EH (cell line): ENCODE data around the gene RBPMS2.
A peak's percentile ranks its signal among the peaks of the same experiment; 100 is the strongest.
"Not testable (repeated sequence)": the region's sequence is repeated elsewhere in the genome, so short reads cannot be mapped to it uniquely, and the experiment has no call there.

Experiments used
- DNase-seq: peaks from one replicate; pipeline ENCODE4 v3.0.0-alpha.2; 2015; ENCODE audit warnings: low read depth

The RBPMS2 gene

GRCh38 chr15:64775551-64776401, at the start of gene RBPMS2:
TSS of gene RBPMS2 (minus strand) at chr15:64775589. CDS start at chr15:64775319, 270 bp downstream.
- peak; percentile 27 for DNase-seq

DNA sequence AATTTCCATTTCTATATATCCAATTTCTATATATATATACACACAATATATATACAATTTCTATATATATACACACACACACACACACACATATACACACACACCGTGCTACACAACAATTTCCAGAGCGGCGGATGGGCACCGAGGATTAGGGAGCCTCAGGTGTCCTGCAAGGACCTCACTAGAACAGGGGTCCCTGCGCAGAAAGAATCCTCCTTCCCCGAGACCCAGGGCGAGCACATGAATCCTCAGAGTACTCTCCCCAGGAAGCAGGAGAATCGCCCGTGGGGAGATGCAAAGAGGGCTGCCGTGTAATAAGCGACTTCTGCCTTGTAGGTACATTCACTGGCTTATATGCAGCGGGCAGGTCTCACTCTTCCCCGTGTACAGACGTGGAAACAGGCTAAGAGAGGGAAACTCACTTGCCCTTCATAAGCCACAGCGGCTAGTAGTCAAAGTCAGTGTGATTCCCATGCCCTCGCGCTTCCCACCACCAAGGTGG, 49.6 kb upstream of the RBPMS2 start:
- no peak for DNase-seq

DNA sequence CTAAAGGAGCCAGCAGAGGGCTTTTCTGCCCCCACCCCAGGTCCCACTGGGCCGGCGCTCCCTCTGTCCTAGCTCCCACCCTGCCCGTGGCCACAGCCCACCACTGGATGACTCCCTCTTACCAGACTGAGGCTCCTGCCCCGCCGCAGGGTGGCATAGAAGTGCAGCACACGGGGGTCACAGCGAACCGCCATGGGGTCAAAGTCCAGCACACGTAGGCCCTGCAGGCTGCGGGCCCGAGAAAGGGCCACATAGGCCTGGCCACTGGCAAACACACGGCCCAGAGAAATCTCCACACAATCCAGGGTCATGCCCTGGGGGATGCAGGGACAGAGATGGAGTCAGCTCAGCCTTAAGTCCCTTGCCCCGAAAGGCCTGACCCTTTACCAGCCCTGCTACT, 41.1 kb upstream of the RBPMS2 start:
- DNase-seq = no peak

DNA sequence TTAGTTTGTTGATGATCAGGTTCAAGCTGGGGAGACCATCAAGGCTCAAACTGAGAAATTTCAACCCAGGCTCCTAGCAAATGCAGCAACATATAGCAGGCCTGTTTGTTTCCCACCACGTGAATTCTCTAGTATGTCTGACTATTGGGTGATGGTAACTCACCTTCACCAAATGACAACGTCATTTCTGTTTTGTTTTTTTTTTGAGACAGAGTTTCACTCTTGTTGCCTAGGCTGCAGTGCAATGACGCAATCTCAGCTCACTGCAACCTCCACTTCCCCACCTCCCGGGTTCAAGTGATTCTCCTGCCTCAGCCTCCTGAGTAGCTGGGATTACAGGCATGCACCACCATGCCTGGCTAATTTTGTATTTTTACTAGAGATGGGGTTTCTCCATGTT, 39.6 kb upstream of the RBPMS2 start:
- DNase-seq = not testable (repeated sequence)

- DNase-seq = not testable (repeated sequence)
Observed at GRCh38 chr15:64814283-64814682, 38.9 kb upstream of the RBPMS2 start.

DNA sequence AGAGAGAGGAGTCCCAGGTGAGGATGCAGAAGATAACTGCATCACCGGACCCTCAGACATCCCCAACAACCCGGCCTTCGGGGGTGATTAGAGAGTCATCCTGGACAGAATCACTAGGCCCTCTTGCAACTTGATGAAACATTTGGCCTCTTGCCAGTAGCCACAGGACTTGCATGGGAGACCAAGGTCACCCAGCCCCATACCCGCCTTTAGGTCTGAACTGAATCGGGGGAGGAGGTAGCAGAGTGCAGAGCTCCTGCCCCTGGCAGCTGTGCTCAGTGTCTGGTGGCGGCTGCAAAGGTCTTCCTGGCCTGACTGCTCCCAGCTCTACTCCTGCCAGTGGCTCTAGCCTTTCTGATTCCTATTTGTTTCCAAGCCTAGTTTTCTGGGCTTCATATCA, 37.7 kb upstream of the RBPMS2 start:
- DNase-seq = peak; percentile 42

DNA sequence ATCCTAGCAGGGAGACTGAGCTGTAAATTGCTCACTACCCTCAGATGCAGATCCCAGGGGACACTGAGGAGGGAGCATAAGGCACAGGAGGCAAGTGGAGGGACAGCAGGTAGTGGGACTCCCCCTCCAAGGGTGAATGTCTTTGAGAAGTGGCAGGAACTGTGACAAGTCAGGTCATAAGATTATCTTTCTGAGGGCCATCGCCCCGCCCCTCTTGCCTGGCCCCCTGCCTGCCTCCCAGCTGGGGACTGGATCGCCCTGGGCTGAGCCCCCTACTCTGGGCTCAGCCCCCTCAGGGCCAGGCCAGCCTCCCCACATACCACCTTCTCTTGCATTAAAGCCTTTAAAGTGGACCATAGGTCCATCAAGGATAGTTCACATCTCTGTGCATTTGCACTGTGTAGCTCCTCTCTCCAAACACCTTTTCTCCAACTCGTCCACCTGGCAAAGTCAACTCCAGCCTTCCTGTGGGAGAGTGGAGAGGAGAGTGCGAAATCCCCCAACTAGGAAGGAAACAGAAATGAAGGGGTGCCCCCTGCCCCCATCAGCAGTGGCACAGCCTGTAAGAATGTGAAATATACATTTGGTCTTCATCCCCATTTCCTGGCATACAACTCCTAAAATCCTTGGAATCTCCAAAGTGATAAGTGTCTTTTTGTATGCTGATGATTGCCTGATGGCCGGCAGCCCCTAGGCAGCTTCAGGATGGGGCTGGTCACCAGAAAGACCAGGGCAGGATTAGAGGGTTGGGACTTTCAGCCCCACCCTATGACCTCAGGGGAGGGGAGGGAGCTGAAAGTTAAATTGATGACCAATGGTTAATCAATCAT, 35.3 kb upstream of the RBPMS2 start:
- no peak for DNase-seq

DNA sequence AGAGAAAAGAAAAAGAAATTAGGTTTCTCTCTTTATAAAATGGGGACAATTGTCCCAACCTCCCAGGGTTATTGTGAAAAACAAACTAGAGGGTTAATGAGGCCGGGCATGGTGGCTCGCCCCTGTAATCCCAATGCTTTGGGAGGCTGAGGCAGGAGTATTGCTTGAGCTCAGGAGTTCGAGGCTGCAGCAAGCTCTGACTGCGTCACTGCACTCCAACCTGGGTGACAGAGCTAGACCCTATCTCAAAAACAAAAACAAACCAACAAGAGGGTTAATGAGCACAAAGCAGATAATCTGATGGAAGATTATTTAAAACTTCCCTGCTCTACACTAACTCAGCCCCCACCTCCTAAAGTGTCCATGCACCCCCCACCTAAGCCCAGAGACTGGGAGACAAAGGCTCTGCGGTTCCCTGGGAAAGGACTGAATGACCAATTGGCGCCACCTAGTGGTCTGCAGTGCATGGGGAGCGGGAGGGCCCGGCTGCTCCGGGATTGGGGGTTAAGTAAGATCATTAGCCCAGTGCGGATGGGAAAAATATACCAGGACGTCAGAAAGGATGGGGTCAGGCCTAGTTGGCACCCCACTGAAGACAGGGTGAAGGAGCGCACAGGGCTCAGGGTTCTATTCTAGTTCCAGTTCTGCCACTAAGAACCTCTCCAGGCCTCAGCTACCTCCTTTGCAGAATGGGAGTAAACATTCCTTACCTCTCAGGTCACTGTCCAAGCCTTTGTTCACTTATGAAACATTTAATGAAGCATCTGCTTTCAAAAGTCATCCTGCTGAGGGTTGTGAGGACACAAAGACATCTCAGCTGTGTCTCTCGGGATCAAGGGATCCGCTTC, 34.5 kb upstream of the RBPMS2 start:
- peak; percentile 73 for DNase-seq

- no peak for DNase-seq
Observed at GRCh38 chr15:64808785-64809453, 33.5 kb upstream of the RBPMS2 start.

- no peak for DNase-seq
Observed at GRCh38 chr15:64807751-64808222, 32.4 kb upstream of the RBPMS2 start.

- DNase-seq = no peak
Observed at GRCh38 chr15:64807051-64807749, 31.8 kb upstream of the RBPMS2 start.

DNA sequence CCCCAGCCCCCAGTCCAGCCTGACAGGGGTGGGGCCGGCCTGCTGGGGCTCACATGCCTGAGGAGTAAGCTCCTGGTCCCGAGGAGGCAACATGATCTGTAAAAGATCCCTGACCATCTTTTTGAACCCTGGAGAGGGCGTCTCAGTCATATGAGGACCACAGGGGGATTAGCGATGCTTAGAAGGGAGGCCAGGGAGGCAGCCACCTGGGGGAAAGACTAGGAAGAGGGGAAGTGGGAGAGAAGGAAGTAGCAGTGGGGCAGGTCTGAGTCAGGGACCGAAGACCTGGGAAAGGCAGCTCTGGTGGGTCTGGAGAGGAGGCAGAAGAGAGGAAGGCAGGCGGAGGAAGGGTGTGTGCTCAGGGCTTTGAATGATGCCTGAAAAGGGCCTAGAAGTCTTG, 31.1 kb upstream of the RBPMS2 start:
- DNase-seq = no peak

DNA sequence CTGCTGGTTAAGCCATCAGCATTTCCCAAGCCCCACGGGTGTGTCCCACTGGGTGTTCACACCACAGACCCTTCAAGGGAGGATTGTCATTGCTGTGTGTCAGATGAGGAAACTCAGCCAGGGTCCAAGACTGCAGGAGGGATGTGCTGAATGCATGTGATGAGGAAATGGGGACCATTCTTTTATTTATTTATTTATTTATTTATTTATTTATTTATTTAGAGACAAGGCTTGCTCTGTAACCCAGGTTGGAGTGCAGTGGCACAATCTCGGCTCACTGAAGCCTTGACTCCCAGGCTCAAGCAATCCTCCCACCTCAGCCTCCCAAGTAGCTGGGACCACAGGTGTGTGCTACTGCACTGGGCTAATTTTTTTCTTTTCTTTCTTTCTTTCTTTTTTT, 29.2 kb upstream of the RBPMS2 start:
- DNase-seq = no peak

DNA sequence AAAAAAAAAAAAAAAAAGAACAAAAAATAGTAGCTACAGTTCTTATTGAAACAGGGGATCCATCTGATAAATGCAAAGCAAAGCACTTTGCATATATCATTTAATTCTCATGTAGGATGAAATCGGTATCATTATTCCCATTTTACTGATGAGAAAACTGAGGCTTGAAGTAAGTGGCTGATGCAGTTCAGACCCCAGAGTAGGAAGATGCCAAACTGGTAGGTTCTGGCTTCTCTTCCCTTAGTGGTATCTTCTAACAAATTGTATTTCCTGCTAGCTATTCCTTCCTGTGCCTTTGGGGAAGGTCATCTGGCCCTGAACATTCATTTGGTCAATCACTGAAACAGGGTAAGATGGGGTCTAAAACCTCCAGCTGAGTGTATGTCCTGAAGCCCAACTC, 28.1 kb upstream of the RBPMS2 start:
- no peak for DNase-seq

- no peak for DNase-seq
Observed at GRCh38 chr15:64800476-64800875, 25.1 kb upstream of the RBPMS2 start.

DNA sequence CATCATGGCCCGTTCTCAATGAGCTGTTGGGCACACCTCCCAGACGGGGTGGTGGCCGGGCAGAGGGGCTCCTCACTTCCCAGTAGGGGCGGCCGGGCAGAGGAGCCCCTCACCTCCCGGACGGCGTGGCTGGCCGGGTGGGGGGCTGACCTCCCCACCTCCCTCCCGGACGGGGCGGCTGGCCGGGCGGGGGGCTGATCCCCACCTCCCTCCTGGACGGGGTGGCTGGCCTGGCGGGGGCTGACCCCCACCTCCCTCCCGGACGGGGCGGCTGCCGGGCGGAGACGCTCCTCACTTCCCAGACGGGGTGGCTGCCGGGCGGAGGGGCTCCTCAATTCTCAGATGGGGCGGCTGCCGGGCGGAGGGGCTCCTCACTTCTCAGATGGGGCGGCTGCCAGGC, 23.5 kb upstream of the RBPMS2 start:
- DNase-seq = not testable (repeated sequence)

DNA sequence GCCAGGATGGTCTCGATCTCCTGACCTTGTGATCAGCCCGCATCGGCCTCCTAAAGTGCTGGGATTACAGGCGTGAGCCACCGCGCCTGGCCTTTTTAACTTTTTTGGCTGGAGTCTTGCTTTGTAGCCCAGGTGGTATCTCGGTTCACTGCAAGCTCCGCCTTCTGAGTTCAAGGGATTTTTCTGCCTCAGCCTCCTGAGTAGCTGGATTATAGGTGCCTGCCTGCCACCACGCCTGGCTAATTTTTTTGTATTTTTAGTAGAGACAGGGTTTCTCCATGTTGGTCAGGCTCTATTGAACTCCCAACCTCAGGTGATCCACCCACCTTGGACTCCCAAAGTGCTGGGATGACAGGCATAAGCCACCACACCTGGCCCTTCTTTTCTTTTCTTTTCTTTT, 20.5 kb upstream of the RBPMS2 start:
- not testable (repeated sequence) for DNase-seq

DNA sequence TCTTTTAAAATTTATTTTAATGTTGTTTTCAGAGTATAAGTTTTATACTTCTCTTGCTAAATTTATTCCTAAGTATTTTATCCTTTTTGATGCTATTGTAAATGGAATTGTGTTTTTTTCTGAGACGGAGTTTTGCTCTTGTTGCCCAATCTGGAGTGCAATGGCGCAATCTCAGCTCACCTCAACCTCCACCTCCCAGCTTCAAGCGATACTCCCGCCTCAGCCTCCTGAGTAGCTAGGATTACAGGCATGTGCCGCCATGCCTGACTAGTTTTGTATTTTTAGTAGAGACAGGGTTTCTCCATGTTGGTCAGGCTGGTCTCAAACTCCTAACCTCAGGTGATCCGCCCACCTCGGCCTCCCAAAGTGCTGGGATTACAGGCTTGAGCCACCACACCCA, 19.9 kb upstream of the RBPMS2 start:
- not testable (repeated sequence) for DNase-seq

- no peak for DNase-seq
Observed at GRCh38 chr15:64792282-64792681, 16.9 kb upstream of the RBPMS2 start.

- DNase-seq = no peak
Observed at GRCh38 chr15:64791401-64791800, 16.0 kb upstream of the RBPMS2 start.

GRCh38 chr15:64783796-64784195, 8.4 kb upstream of the RBPMS2 start:
- DNase-seq = no peak
